K562 (cell line): ENCODE measurements around the gene NIPA2. TPM values are rescaled to one million over a fixed set of nuclear protein-coding genes. Genes with fewer than 3 reads are reported as not detected.

Source experiments
- ATAC-seq: fragments of 200-7000 bp; cut with Tn5 transposase; 3 replicates; pipeline ENCODE4 v1.9.1; 2020; ENCODE audit warnings: moderate library complexity
- BruUV-seq: library from RNA; stranded (reverse); fragments of 400-500 nt; replicated peaks from 2 replicates; lab custom pipeline; 2021; lab: Mats Ljungman, UMichigan
- CTCF ChIA-PET: fragments of 300-600 bp; formaldehyde crosslinking; extraction: SDS; loops from one replicate; lab custom pipeline; 2021; ENCODE audit warnings: low intra/inter-chr PET ratio; lab: Yijun Ruan, JAX
- POLR2A ChIA-PET: fragments of 300-600, 350-650 bp; sonication (Branson Sonifier 250); formaldehyde crosslinking; extraction: SDS; loops from one replicate; lab custom pipeline; 2021; ENCODE audit warnings: antibody characterized with exemption, inconsistent platforms; lab: Yijun Ruan, JAX
- DNase-seq, 4 experiments: peaks; one replicate each; pipeline versions ENCODE4 v3.0.0 to v3.0.0-alpha.2; 2011 to 2018; ENCODE audit warnings: low spot score in 3 of 4, mixed read lengths in 3 of 4; ENCODE audit errors: extremely low read depth in 1 of 4
- FAIRE-seq: peaks from 2 replicates; lab custom pipeline; 2011; peaks lifted over from hg19 to GRCh38; lab: Jason Lieb, UNC
- H2AFZ ChIP-seq: 2 replicates; pipeline ENCODE4 v1.6.0; 2011; ENCODE audit warnings: low read depth, low read length, control low read depth, inconsistent platforms
- H3K27ac ChIP-seq: fragments of 200-600 bp; 3 replicates; pipeline ENCODE4 v1.8.0; 2011; ENCODE audit warnings: low read depth, mild to moderate bottlenecking, control low read depth, inconsistent platforms, low read length, moderate library complexity, mixed read lengths; ENCODE audit errors: extremely low read depth
- H3K27me3 ChIP-seq, 2 experiments: fragments of 300-600 bp in 1 of 2; 2 replicates in 1 of 2; 3 replicates in 1 of 2; pipeline versions ENCODE4 v1.6.0 to v1.8.0; 2011; ENCODE audit warnings: inconsistent platforms in 2 of 2, low read length in 2 of 2, mild to moderate bottlenecking in 1 of 2, mixed read lengths in 1 of 2, moderate library complexity in 1 of 2; ENCODE audit not compliant: control insufficient read depth in 2 of 2, insufficient read depth in 2 of 2
- H3K36me3 ChIP-seq: fragments of 300-600 bp; 3 replicates; pipeline ENCODE4 v1.8.0; 2011; ENCODE audit warnings: mild to moderate bottlenecking, low read length, inconsistent platforms; ENCODE audit not compliant: control insufficient read depth, insufficient read depth
- H3K4me1 ChIP-seq, 2 experiments: fragments of 200-600 bp in 1 of 2; replicated peaks in 1 of 2; 2 replicates in 1 of 2; 3 replicates in 1 of 2; pipeline versions ENCODE4 v1.5.1 to v1.8.0; 2011; ENCODE audit warnings: inconsistent platforms in 2 of 2, low read length in 2 of 2, mild to moderate bottlenecking in 1 of 2, mixed read lengths in 1 of 2, moderate library complexity in 1 of 2; ENCODE audit not compliant: control insufficient read depth in 2 of 2, insufficient read depth in 2 of 2
- H3K4me2 ChIP-seq: 2 replicates; pipeline ENCODE4 v1.6.1; 2011; ENCODE audit warnings: low read length, control low read depth, inconsistent platforms, mixed read lengths; ENCODE audit not compliant: insufficient read depth
- H3K4me3 ChIP-seq: fragments of 200-600 bp; sonication (generic), shearing (Covaris generic); 2 replicates; pipeline ENCODE4 v1.5.1; 2016; ENCODE audit warnings: control low read depth, inconsistent platforms
- H3K79me2 ChIP-seq: fragments of 200-600 bp; 3 replicates; pipeline ENCODE4 v1.8.0; 2011; ENCODE audit warnings: low read length, inconsistent platforms; ENCODE audit not compliant: control insufficient read depth, insufficient read depth
- H3K9ac ChIP-seq, 2 experiments: 2 replicates each; pipeline versions ENCODE4 v1.6.0 to v1.6.1; 2011; ENCODE audit warnings: low read depth in 2 of 2, low read length in 2 of 2, control low read depth in 1 of 2, inconsistent platforms in 1 of 2, mild to moderate bottlenecking in 1 of 2, mixed read lengths in 1 of 2; ENCODE audit not compliant: insufficient read depth in 1 of 2
- H3K9me1 ChIP-seq: one replicate; pipeline ENCODE4 v1.6.0; 2011; ENCODE audit warnings: inconsistent platforms, mild to moderate bottlenecking, low read length, moderate library complexity; ENCODE audit not compliant: control insufficient read depth, insufficient read depth
- H3K9me3 ChIP-seq: replicated peaks from 2 replicates; pipeline ENCODE4 v1.5.1; 2011; ENCODE audit warnings: low read depth, low read length, inconsistent platforms; ENCODE audit not compliant: control insufficient read depth, insufficient read depth
- H4K20me1 ChIP-seq: replicated peaks from 2 replicates; pipeline ENCODE4 v1.6.1; 2011; ENCODE audit warnings: low read length, inconsistent platforms, mixed read lengths; ENCODE audit not compliant: control insufficient read depth, insufficient read depth
- ATF2 ChIP-seq: sonication (generic); formaldehyde crosslinking; IDR thresholded peaks from 2 replicates; pipeline ENCODE4 v1.8.1; 2022; ENCODE audit warnings: missing genetic modification reagents
- C11orf30 ChIP-seq: fragments of 450-650 bp; IDR thresholded peaks from 2 replicates; pipeline ENCODE4 v1.6.1; 2016; ENCODE audit warnings: low read depth, mild to moderate bottlenecking
- GABPB1 ChIP-seq: sonication (generic); formaldehyde crosslinking; IDR thresholded peaks from 2 replicates; pipeline ENCODE4 v1.8.0; 2022; ENCODE audit warnings: mild to moderate bottlenecking, missing genetic modification reagents
- HDGF ChIP-seq: fragments of 450-650 bp; IDR thresholded peaks from 2 replicates; pipeline ENCODE4 v1.6.1; 2016
- IRF1 ChIP-seq: sonication (generic); formaldehyde crosslinking; IDR thresholded peaks from 2 replicates; pipeline ENCODE4 v1.8.0; 2022; ENCODE audit warnings: missing genetic modification reagents, mild to moderate bottlenecking, borderline replicate concordance
- NCOA4 ChIP-seq: fragments of 450-650 bp; IDR thresholded peaks from 2 replicates; pipeline ENCODE4 v1.6.1; 2018; ENCODE audit warnings: mild to moderate bottlenecking; ENCODE audit not compliant: partially characterized antibody
- NR2C1 ChIP-seq, 2 experiments: fragments of 450-650 bp; IDR thresholded peaks; 2 replicates each; pipeline ENCODE4 v1.6.1; 2017; ENCODE audit warnings: mild to moderate bottlenecking in 2 of 2, antibody characterized with exemption in 1 of 2, inconsistent platforms in 1 of 2, missing compliant biosample characterization in 1 of 2, missing genetic modification characterization in 1 of 2
- SPI1 ChIP-seq: IDR thresholded peaks from 2 replicates; pipeline ENCODE4 v1.6.1; 2011; ENCODE audit warnings: low read depth, low read length, control low read depth, borderline replicate concordance
- ZBTB17 ChIP-seq: fragments of 450-650 bp; formaldehyde crosslinking; IDR thresholded peaks from 2 replicates; pipeline ENCODE4 v1.4.0; 2020; ENCODE audit warnings: mild to moderate bottlenecking
- ZNF436 ChIP-seq: fragments of 250-450, 450-650 bp; sonication (Bioruptor Pico); formaldehyde crosslinking; IDR thresholded peaks from 2 replicates; pipeline ENCODE4 v1.7.0; 2020; ENCODE audit warnings: mild to moderate bottlenecking
- ZNF444 ChIP-seq: fragments of 250-450 bp; sonication (Bioruptor Pico); IDR thresholded peaks from 2 replicates; pipeline ENCODE4 v1.4.0; 2020; ENCODE audit warnings: mild to moderate bottlenecking, moderate library complexity
- WGBS: fragments of 100-300 bp; shearing (Covaris generic); methylation state at CpG from one replicate; pipeline ENCODE4 v1.1.6; 2016; ENCODE audit warnings: low coverage, mixed read lengths; ENCODE audit not compliant: insufficient coverage; ENCODE audit errors: missing lambda C conversion rate; 5-methylcytosine and 5-hydroxymethylcytosine counted together
- in situ Hi-C: fragments of 300-500 bp; cut with MboI; formaldehyde crosslinking; loops from 4 replicates; pipeline ENCODE4 v1.15.0; 2018; ENCODE audit warnings: inconsistent platforms, mixed read lengths
- intact Hi-C: fragments of 100-400 bp; cut with micrococcal nuclease; formaldehyde crosslinking; loops from 2 replicates; pipeline ENCODE4 v1.14.2; 2022
- polyA plus RNA-seq, 8 experiments: library from polyadenylated mRNA; depleted of rRNA in 4 of 8; stranded (reverse) in 5 of 8; unstranded in 3 of 8; fragments of >200 nt; fragmentation: Nextera tagmentation in 2 of 8; fragmentation: Illumina TruSeq in 1 of 8; extraction: Ambion mirVana in 2 of 8; extraction: Trizol in 1 of 8; gene quantifications; 2 replicates each; pipeline versions ENCODE4 v1.2.1 to v1.2.3, GENCODE V29; 2011 to 2014; ENCODE audit warnings: inconsistent platforms in 1 of 8, missing spikeins in 1 of 8
- total RNA-seq, 7 experiments: library from RNA; depleted of rRNA in 6 of 7; stranded (reverse); fragments of >200 nt in 6 of 7; fragmentation: Illumina TruSeq in 2 of 7; extraction: Trizol in 2 of 7; gene quantifications; 2 replicates each; pipeline versions ENCODE4 v1.2.1 to v1.2.3, GENCODE V29; 2011 to 2021; ENCODE audit warnings: low replicate concordance in 1 of 7
- TF ChIP-seq, protein P1 (sequence below): sonication (generic); formaldehyde crosslinking; IDR thresholded peaks from 2 replicates; pipeline ENCODE4 v1.8.0; 2022; ENCODE audit warnings: mild to moderate bottlenecking, missing genetic modification reagents, borderline replicate concordance
- TF ChIP-seq, protein P2 (sequence below), 2 experiments: IDR thresholded peaks; 2 replicates each; pipeline ENCODE4 v1.6.1; 2011; ENCODE audit warnings: borderline replicate concordance in 1 of 2, control low read depth in 1 of 2, low read depth in 1 of 2, low read length in 1 of 2, mild to moderate bottlenecking in 1 of 2, mixed read lengths in 1 of 2, moderate library complexity in 1 of 2; ENCODE audit not compliant: insufficient read depth in 1 of 2, insufficient read length in 1 of 2, poor library complexity in 1 of 2, severe bottlenecking in 1 of 2; ENCODE audit errors: extremely low read depth in 1 of 2
- TF ChIP-seq, protein P3 (sequence below): fragments of 250-450 bp; sonication (Bioruptor Pico); IDR thresholded peaks from 2 replicates; pipeline ENCODE4 v1.6.1; 2021; ENCODE audit warnings: mild to moderate bottlenecking

The NIPA2 gene
- total and polyA plus RNA-seq, 9 of the 15 experiments (the other 6 are each of a cell fraction or from before 2014, with no cell fraction given): 18.7 to 107 (median 87.3) TPM

- Histone ChIP-seq H3K4me3 (no peak overlapping the region), H3K27me3 (no peaks in the 10 kb centered on the region), H3K4me1 (no peaks in the 10 kb centered on the region), H4K20me1 (no peaks in the 10 kb centered on the region; the same call in 1 of the 2 replicates), H3K9me1 (no peaks in the 10 kb centered on the region), H3K4me2 (no peak overlapping the region), H3K79me2 (peaks cover 14% of the 10 kb centered on the region), H3K27ac (no peak overlapping the region), H3K36me3 (peaks cover 78% of the 10 kb centered on the region), H3K9ac (no peak overlapping the region), H3K9me3 (no peaks in the 10 kb centered on the region), H2AFZ (no peak overlapping the region)
- in situ Hi-C loops (no loop called here), intact Hi-C loops (no loop called here)
- ATAC-seq (peak; percentile 29; the same call in 1 of the 3 replicates), FAIRE-seq (no peak), DNase-seq (no peak)
- POLR2A ChIA-PET: interaction anchor here (1.1 kb wide), 1 partner anchor 16 kb away, joined by 4 read pairs; no protein-coding TSS in a partner anchor
- 89% methylated on average over 4 of the region's 4 CpGs for WGBS
- no TSS peak for BruUV-seq
- CTCF ChIA-PET: no interaction called here
- no peak for TF ChIP-seq ZNF436
- no peak for TF ChIP-seq ATF2 (CRISPR knock-in tag)
- TF ChIP-seq, protein P1, sequence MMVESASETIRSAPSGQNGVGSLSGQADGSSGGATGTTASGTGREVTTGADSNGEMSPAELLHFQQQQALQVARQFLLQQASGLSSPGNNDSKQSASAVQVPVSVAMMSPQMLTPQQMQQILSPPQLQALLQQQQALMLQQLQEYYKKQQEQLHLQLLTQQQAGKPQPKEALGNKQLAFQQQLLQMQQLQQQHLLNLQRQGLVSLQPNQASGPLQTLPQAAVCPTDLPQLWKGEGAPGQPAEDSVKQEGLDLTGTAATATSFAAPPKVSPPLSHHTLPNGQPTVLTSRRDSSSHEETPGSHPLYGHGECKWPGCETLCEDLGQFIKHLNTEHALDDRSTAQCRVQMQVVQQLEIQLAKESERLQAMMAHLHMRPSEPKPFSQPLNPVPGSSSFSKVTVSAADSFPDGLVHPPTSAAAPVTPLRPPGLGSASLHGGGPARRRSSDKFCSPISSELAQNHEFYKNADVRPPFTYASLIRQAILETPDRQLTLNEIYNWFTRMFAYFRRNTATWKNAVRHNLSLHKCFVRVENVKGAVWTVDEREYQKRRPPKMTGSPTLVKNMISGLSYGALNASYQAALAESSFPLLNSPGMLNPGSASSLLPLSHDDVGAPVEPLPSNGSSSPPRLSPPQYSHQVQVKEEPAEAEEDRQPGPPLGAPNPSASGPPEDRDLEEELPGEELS: no peak
- TF ChIP-seq GABPB1 (CRISPR knock-in tag): no peak
- no peak for TF ChIP-seq NR2C1 (IDR thresholded peaks at IDR 0.05)
- no peak for TF ChIP-seq NR2C1 (tag; IDR thresholded peaks at IDR 0.05)
- TF ChIP-seq, protein P2, sequence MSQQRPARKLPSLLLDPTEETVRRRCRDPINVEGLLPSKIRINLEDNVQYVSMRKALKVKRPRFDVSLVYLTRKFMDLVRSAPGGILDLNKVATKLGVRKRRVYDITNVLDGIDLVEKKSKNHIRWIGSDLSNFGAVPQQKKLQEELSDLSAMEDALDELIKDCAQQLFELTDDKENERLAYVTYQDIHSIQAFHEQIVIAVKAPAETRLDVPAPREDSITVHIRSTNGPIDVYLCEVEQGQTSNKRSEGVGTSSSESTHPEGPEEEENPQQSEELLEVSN (IDR thresholded peaks at IDR 0.05; ENCODE audit: borderline replicate concordance in 1 of 2, extremely low read depth in 1 of 2, insufficient read depth in 1 of 2, insufficient read length in 1 of 2, low read depth in 1 of 2, low read length in 1 of 2, poor library complexity in 1 of 2, severe bottlenecking in 1 of 2): no peak
- TF ChIP-seq SPI1: no peak
- TF ChIP-seq ZNF444 (CRISPR knock-in tag): no peak
- TF ChIP-seq HDGF: no peak
- TF ChIP-seq, protein P3, sequence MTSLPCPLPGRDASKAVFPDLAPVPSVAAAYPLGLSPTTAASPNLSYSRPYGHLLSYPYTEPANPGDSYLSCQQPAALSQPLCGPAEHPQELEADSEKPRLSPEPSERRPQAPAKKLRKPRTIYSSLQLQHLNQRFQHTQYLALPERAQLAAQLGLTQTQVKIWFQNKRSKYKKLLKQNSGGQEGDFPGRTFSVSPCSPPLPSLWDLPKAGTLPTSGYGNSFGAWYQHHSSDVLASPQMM (CRISPR knock-in tag): no peak
- no peak for TF ChIP-seq ZBTB17 (CRISPR knock-in tag)
- TF ChIP-seq C11orf30: no peak
- no peak for TF ChIP-seq NCOA4
- TF ChIP-seq IRF1: no peak
These were observed 17.3 kb downstream of the NIPA2 start for GRCh38 chr15:22855791-22856190.
